Trophoblast cell (in vitro differentiated cells and primary cell): ENCODE measurements around the gene FUOM.

ENCODE experiments used
- DNase-seq, 2 donors: peaks; one replicate each; pipeline ENCODE4 v3.0.0-alpha.2; 2016
- H2AFZ ChIP-seq: 2 replicates; pipeline ENCODE4 v1.6.1; 2013; ENCODE audit warnings: low read length, moderate library complexity, mild to moderate bottlenecking; ENCODE audit not compliant: insufficient read depth, poor library complexity
- H2AK5ac ChIP-seq: 2 replicates; pipeline ENCODE4 v1.6.1; 2013; ENCODE audit warnings: mild to moderate bottlenecking, low read length
- H2BK120ac ChIP-seq: 2 replicates; pipeline ENCODE4 v1.6.1; 2013; ENCODE audit warnings: low read length, mild to moderate bottlenecking, moderate library complexity; ENCODE audit not compliant: insufficient read depth, poor library complexity
- H2BK12ac ChIP-seq: 2 replicates; pipeline ENCODE4 v1.6.1; 2013; ENCODE audit warnings: mild to moderate bottlenecking, low read length, moderate library complexity
- H2BK5ac ChIP-seq: 2 replicates; pipeline ENCODE4 v1.6.1; 2013; ENCODE audit warnings: low read length, low read depth, moderate library complexity, mild to moderate bottlenecking; ENCODE audit not compliant: poor library complexity
- H3K14ac ChIP-seq: 2 replicates; pipeline ENCODE4 v1.6.1; 2013; ENCODE audit warnings: mild to moderate bottlenecking, low read length
- H3K18ac ChIP-seq: 2 replicates; pipeline ENCODE4 v1.6.1; 2013; ENCODE audit warnings: mild to moderate bottlenecking, low read length
- H3K23ac ChIP-seq: 2 replicates; pipeline ENCODE4 v1.6.1; 2013; ENCODE audit warnings: low read length
- H3K27ac ChIP-seq: 2 replicates; pipeline ENCODE4 v1.5.1; 2013; ENCODE audit warnings: low read depth, mild to moderate bottlenecking, inconsistent platforms, low read length, moderate library complexity
- H3K27me3 ChIP-seq: 2 replicates; pipeline ENCODE4 v1.6.1; 2013; ENCODE audit warnings: inconsistent platforms, mild to moderate bottlenecking, low read length, moderate library complexity; ENCODE audit not compliant: insufficient read depth
- H3K36me3 ChIP-seq, 2 experiments: 1 replicate in 1 of 2; 2 replicates in 1 of 2; pipeline ENCODE4 v1.6.1; 2013; ENCODE audit warnings: low read length in 2 of 2, mild to moderate bottlenecking in 2 of 2, moderate library complexity in 1 of 2; ENCODE audit not compliant: insufficient read depth in 2 of 2, control insufficient read depth in 1 of 2
- H3K4ac ChIP-seq: 2 replicates; pipeline ENCODE4 v1.6.1; 2013; ENCODE audit warnings: low read depth, mild to moderate bottlenecking, low read length, moderate library complexity
- H3K4me1 ChIP-seq, 2 experiments: 1 replicate in 1 of 2; 2 replicates in 1 of 2; pipeline ENCODE4 v1.6.1; 2013; ENCODE audit warnings: low read length in 2 of 2, mild to moderate bottlenecking in 2 of 2, moderate library complexity in 1 of 2; ENCODE audit not compliant: insufficient read depth in 2 of 2, control insufficient read depth in 1 of 2
- H3K4me2 ChIP-seq: 2 replicates; pipeline ENCODE4 v1.6.1; 2013; ENCODE audit warnings: inconsistent platforms, mild to moderate bottlenecking, low read length, moderate library complexity
- H3K4me3 ChIP-seq: 2 replicates; pipeline ENCODE4 v1.5.1; 2013; ENCODE audit warnings: mild to moderate bottlenecking, low read depth, low read length, inconsistent platforms
- H3K79me1 ChIP-seq: one replicate; pipeline ENCODE4 v1.6.1; 2013; ENCODE audit warnings: low read length
- H3K79me2 ChIP-seq: 2 replicates; pipeline ENCODE4 v1.6.1; 2013; ENCODE audit warnings: low read length, mild to moderate bottlenecking; ENCODE audit not compliant: control insufficient read depth, insufficient read depth, poor library complexity
- H3K9ac ChIP-seq: 2 replicates; pipeline ENCODE4 v1.6.1; 2013; ENCODE audit warnings: mild to moderate bottlenecking, low read length
- H3K9me3 ChIP-seq: 2 replicates; pipeline ENCODE4 v1.6.1; 2013; ENCODE audit warnings: low read depth, mild to moderate bottlenecking, control low read depth, inconsistent platforms, low read length; ENCODE audit not compliant: insufficient read depth
- H4K12ac ChIP-seq: 2 replicates; pipeline ENCODE4 v1.6.1; 2013; ENCODE audit warnings: low read depth, mild to moderate bottlenecking, low read length, moderate library complexity
- H4K8ac ChIP-seq: 2 replicates; pipeline ENCODE4 v1.6.1; 2013; ENCODE audit warnings: low read depth, mild to moderate bottlenecking, low read length, moderate library complexity
- H4K91ac ChIP-seq: one replicate; pipeline ENCODE4 v1.6.1; 2013; ENCODE audit warnings: low read depth, mild to moderate bottlenecking, low read length, moderate library complexity
- WGBS: extraction: QIAGEN DNeasy Blood & Tissue Kit; methylation state at CpG from one replicate; pipeline ENCODE4 v1.1.7; 2013; ENCODE audit warnings: missing lambda C conversion rate; ENCODE audit not compliant: insufficient read length, insufficient coverage; ENCODE audit errors: extremely low coverage; 5-methylcytosine and 5-hydroxymethylcytosine counted together

FUOM gene

GRCh38 chr10:133399123-133399601, 41.3 kb upstream of the FUOM start:
- Histone ChIP-seq H2AK5ac (no peak overlapping the region), H3K27ac (no peak overlapping the region), H3K9me3 (peaks cover 5% of the 10 kb centered on the region), H3K14ac (no peak overlapping the region), H2BK12ac (no peak overlapping the region), H4K8ac (no peak overlapping the region), H3K4me1 (peaks cover 3 to 4% of the 10 kb centered on the region in 2 experiments), H4K12ac (peak overlapping the region; percentile 26), H3K23ac (no peak overlapping the region), H3K79me2 (peaks cover 8% of the 10 kb centered on the region), H2BK120ac (no peak overlapping the region), H3K18ac (no peak overlapping the region), H4K91ac (no peak overlapping the region), H3K4me3 (no peak overlapping the region), H3K36me3 (peaks cover 47 to 74% of the 10 kb centered on the region in 2 experiments), H2AFZ (no peak overlapping the region), H3K79me1 (peaks cover 4% of the 10 kb centered on the region), H2BK5ac (no peak overlapping the region), H3K4ac (no peak overlapping the region), H3K27me3 (no peaks in the 10 kb centered on the region), H3K9ac (no peak overlapping the region), H3K4me2 (no peak overlapping the region)
- DNase-seq, result no peak
- no CpG with 5 or more reads among the region's 19 CpGs for WGBS

- Histone ChIP-seq H3K79me2 (peaks cover 9% of the 10 kb centered on the region), H4K8ac (no peak overlapping the region), H3K36me3 (peaks cover 43 to 65% of the 10 kb centered on the region in 2 experiments), H3K4me1 (peaks cover 0 to 4% of the 10 kb centered on the region in 2 experiments), H3K79me1 (peaks cover 8% of the 10 kb centered on the region), H3K4me3 (no peak overlapping the region), H2BK120ac (no peak overlapping the region), H2AK5ac (no peak overlapping the region), H3K9me3 (peaks cover 5% of the 10 kb centered on the region), H3K27ac (no peak overlapping the region), H3K4me2 (no peak overlapping the region), H2BK5ac (no peak overlapping the region), H3K9ac (no peak overlapping the region), H3K14ac (no peak overlapping the region), H4K91ac (no peak overlapping the region), H2AFZ (no peak overlapping the region), H3K4ac (no peak overlapping the region), H3K23ac (no peak overlapping the region), H4K12ac (no peak overlapping the region), H3K27me3 (no peaks in the 10 kb centered on the region), H3K18ac (peak overlapping the region; percentile 62), H2BK12ac (no peak overlapping the region)
- DNase-seq, result no peak
- no CpG with 5 or more reads among the region's 7 CpGs for WGBS
Observed at GRCh38 chr10:133397938-133398337, 40.1 kb upstream of the FUOM start.

- no peak overlapping the region for H4K8ac ChIP-seq
- no peak overlapping the region for H3K9ac ChIP-seq
- peaks cover 9% of the 10 kb centered on the region for H3K79me2 ChIP-seq
- WGBS, result no CpG with 5 or more reads among the region's 19 CpGs
- no peak for DNase-seq
- no peak overlapping the region for H2BK120ac ChIP-seq
- no peak overlapping the region for H2AK5ac ChIP-seq
- peaks cover 8% of the 10 kb centered on the region for H3K79me1 ChIP-seq
- H3K4ac ChIP-seq, result no peak overlapping the region
- no peak overlapping the region for H2BK12ac ChIP-seq
- no peak overlapping the region for H2BK5ac ChIP-seq
- H3K14ac ChIP-seq, result no peak overlapping the region
- no peak overlapping the region for H4K12ac ChIP-seq
- no peak overlapping the region for H3K4me2 ChIP-seq
- H3K36me3 ChIP-seq, result peaks cover 30 to 50% of the 10 kb centered on the region in 2 experiments
- H3K27me3 ChIP-seq, result no peaks in the 10 kb centered on the region
- no peak overlapping the region for H2AFZ ChIP-seq
- no peak overlapping the region for H3K23ac ChIP-seq
- no peak overlapping the region for H3K4me3 ChIP-seq
- H4K91ac ChIP-seq, result no peak overlapping the region
- H3K4me1 ChIP-seq, result peaks cover 0 to 4% of the 10 kb centered on the region in 2 experiments
- H3K9me3 ChIP-seq, result peaks cover 2% of the 10 kb centered on the region
- H3K27ac ChIP-seq, result no peak overlapping the region
- H3K18ac ChIP-seq, result no peak overlapping the region
Observed at GRCh38 chr10:133396035-133396624, 38.3 kb upstream of the FUOM start.

GRCh38 chr10:133394801-133395221, 37.0 kb upstream of the FUOM start:
- peak overlapping the region; percentile 25 for H2AK5ac ChIP-seq
- no CpG with 5 or more reads among the region's 21 CpGs for WGBS
- H3K14ac ChIP-seq, result peak overlapping the region; percentile 97
- H3K9ac ChIP-seq, result peak overlapping the region; percentile 99
- H3K4me1 ChIP-seq, result peaks cover 0 to 4% of the 10 kb centered on the region in 2 experiments
- H3K79me2 ChIP-seq, result peaks cover 9% of the 10 kb centered on the region
- H3K27ac ChIP-seq, result peak overlapping the region; percentile 88
- H3K4me2 ChIP-seq, result peak overlapping the region; percentile 64
- peak overlapping the region; percentile 8 for H2AFZ ChIP-seq
- H2BK12ac ChIP-seq, result no peak overlapping the region
- peak overlapping the region; percentile 66 for H3K4ac ChIP-seq
- H4K12ac ChIP-seq, result peak overlapping the region; percentile 6
- H3K23ac ChIP-seq, result no peak overlapping the region
- H4K91ac ChIP-seq, result peak overlapping the region; percentile 96
- peak overlapping the region; percentile 95 for H4K8ac ChIP-seq
- peak overlapping the region; percentile 13 for H2BK120ac ChIP-seq
- peak overlapping the region; percentile 12 for H3K18ac ChIP-seq
- H3K9me3 ChIP-seq, result peaks cover 2% of the 10 kb centered on the region
- peak overlapping the region; percentile 100 for H3K4me3 ChIP-seq
- no peaks in the 10 kb centered on the region for H3K27me3 ChIP-seq
- H2BK5ac ChIP-seq, result no peak overlapping the region
- peaks cover 24 to 40% of the 10 kb centered on the region in 2 experiments for H3K36me3 ChIP-seq
- no peak for DNase-seq
- H3K79me1 ChIP-seq, result peaks cover 8% of the 10 kb centered on the region
